DND-41 (cell line): Measurements from ENCODE around the gene MED13.

ENCODE experiments used
- EZH2 ChIP-seq: IDR thresholded peaks from 3 replicates; pipeline ENCODE4 v1.6.1; 2012; ENCODE audit warnings: borderline replicate concordance, low read depth, mild to moderate bottlenecking, moderate library complexity, low read length, inconsistent platforms; ENCODE audit not compliant: severe bottlenecking
- TF ChIP-seq, protein P1 (sequence below): IDR thresholded peaks from 2 replicates; pipeline ENCODE4 v1.5.1; 2012; ENCODE audit warnings: borderline replicate concordance, low read length, moderate library complexity, mild to moderate bottlenecking; ENCODE audit not compliant: poor library complexity, severe bottlenecking; ENCODE audit errors: extremely low read depth

GRCh38 chr17:62001105-62001504, 64.0 kb downstream of the MED13 start:
- TF ChIP-seq, protein P1, sequence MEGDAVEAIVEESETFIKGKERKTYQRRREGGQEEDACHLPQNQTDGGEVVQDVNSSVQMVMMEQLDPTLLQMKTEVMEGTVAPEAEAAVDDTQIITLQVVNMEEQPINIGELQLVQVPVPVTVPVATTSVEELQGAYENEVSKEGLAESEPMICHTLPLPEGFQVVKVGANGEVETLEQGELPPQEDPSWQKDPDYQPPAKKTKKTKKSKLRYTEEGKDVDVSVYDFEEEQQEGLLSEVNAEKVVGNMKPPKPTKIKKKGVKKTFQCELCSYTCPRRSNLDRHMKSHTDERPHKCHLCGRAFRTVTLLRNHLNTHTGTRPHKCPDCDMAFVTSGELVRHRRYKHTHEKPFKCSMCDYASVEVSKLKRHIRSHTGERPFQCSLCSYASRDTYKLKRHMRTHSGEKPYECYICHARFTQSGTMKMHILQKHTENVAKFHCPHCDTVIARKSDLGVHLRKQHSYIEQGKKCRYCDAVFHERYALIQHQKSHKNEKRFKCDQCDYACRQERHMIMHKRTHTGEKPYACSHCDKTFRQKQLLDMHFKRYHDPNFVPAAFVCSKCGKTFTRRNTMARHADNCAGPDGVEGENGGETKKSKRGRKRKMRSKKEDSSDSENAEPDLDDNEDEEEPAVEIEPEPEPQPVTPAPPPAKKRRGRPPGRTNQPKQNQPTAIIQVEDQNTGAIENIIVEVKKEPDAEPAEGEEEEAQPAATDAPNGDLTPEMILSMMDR, result no peak
- no peak for TF ChIP-seq EZH2
